PC-9 (cell line): ENCODE data around the gene MSI2. TPM values are rescaled to one million over a fixed set of nuclear protein-coding genes. Genes with fewer than 3 reads are reported as not detected.

Experiments
- BruUV-seq: library from RNA; stranded (reverse); fragments of 400-500 nt; replicated peaks from 2 replicates; lab custom pipeline; 2021; lab: Mats Ljungman, UMichigan
- CTCF ChIA-PET: fragments of 300-600 bp; sonication (Branson Sonifier 250); formaldehyde crosslinking; loops from one replicate; lab custom pipeline; 2022; ENCODE audit warnings: antibody characterized with exemption; lab: Charles Lee
- POLR2A ChIA-PET: fragments of 300-600 bp; sonication (Branson Sonifier 250); formaldehyde crosslinking; loops from one replicate; lab custom pipeline; 2022; ENCODE audit warnings: antibody characterized with exemption; ENCODE audit not compliant: unreplicated experiment; lab: Charles Lee
- DNase-seq, 2 experiments: peaks; one replicate each; pipeline versions ENCODE4 v3.0.0 to v3.0.0-alpha.2; 2015 to 2022; ENCODE audit warnings: mixed read lengths in 1 of 2
- H2AFZ ChIP-seq: fragments of 200-600 bp; sonication (generic); 2 replicates; pipeline ENCODE4 v1.8.1; 2017; ENCODE audit warnings: antibody characterized with exemption
- H3F3A ChIP-seq: fragments of 200-600 bp; sonication (generic); 2 replicates; pipeline ENCODE4 v1.8.1; 2017; ENCODE audit warnings: antibody characterized with exemption, mild to moderate bottlenecking, low read depth; ENCODE audit not compliant: insufficient read depth
- H3K27ac ChIP-seq: fragments of 200-600 bp; sonication (generic); 2 replicates; pipeline ENCODE4 v1.6.1; 2016; ENCODE audit warnings: mixed run types
- H3K27me3 ChIP-seq: fragments of 200-600 bp; sonication (generic); 2 replicates; pipeline ENCODE4 v1.6.1; 2016; ENCODE audit warnings: low read depth, mixed run types; ENCODE audit not compliant: insufficient read depth
- H3K36me3 ChIP-seq: fragments of 200-600 bp; sonication (generic); 2 replicates; pipeline ENCODE4 v1.6.1; 2016; ENCODE audit warnings: low read depth, mixed run types
- H3K4me1 ChIP-seq: fragments of 200-600 bp; sonication (generic); replicated peaks from 2 replicates; pipeline ENCODE4 v1.6.1; 2016; ENCODE audit warnings: mixed run types; ENCODE audit not compliant: insufficient read depth
- H3K4me2 ChIP-seq: fragments of 200-600 bp; sonication (generic); 2 replicates; pipeline ENCODE4 v1.6.1; 2017; ENCODE audit warnings: mixed run types
- H3K4me3 ChIP-seq: fragments of 200-600 bp; sonication (generic); 2 replicates; pipeline ENCODE4 v1.6.1; 2016; ENCODE audit warnings: mixed run types
- H3K79me2 ChIP-seq: fragments of 200-600 bp; sonication (generic); 2 replicates; pipeline ENCODE4 v1.6.1; 2017; ENCODE audit warnings: low read depth, mixed run types
- H3K9me2 ChIP-seq: fragments of 200-600 bp; sonication (generic); 2 replicates; pipeline ENCODE4 v1.8.1; 2017; ENCODE audit warnings: mild to moderate bottlenecking; ENCODE audit not compliant: insufficient read depth
- H3K9me3 ChIP-seq: fragments of 200-600 bp; sonication (generic); 2 replicates; pipeline ENCODE4 v1.8.1; 2016; ENCODE audit warnings: low read depth; ENCODE audit not compliant: insufficient read depth
- H4K20me1 ChIP-seq: fragments of 200-600 bp; sonication (generic); 2 replicates; pipeline ENCODE4 v1.8.1; 2017; ENCODE audit not compliant: insufficient read depth
- EZH2 ChIP-seq: fragments of 200-600 bp; sonication (generic); IDR thresholded peaks from 2 replicates; pipeline ENCODE4 v1.8.0; 2017; ENCODE audit warnings: antibody characterized with exemption, low read depth
- intact Hi-C: fragments of 100-400 bp; cut with micrococcal nuclease; formaldehyde crosslinking; loops from one replicate; pipeline ENCODE4 v1.10.0; 2022; ENCODE audit not compliant: unreplicated experiment
- total RNA-seq: library from RNA; stranded (reverse); gene quantifications from 2 replicates; pipeline ENCODE4 v1.2.3, GENCODE V29; 2021
- TF ChIP-seq, protein P1 (sequence below): fragments of 200-600 bp; sonication (generic); conservative IDR thresholded peaks from 2 replicates; pipeline ENCODE4 v1.6.1; 2017; ENCODE audit warnings: mixed run types, antibody characterized with exemption, mild to moderate bottlenecking, moderate library complexity

Gene MSI2
- total RNA-seq, 1 experiment from 2014 or later = 15.7 TPM

DNA sequence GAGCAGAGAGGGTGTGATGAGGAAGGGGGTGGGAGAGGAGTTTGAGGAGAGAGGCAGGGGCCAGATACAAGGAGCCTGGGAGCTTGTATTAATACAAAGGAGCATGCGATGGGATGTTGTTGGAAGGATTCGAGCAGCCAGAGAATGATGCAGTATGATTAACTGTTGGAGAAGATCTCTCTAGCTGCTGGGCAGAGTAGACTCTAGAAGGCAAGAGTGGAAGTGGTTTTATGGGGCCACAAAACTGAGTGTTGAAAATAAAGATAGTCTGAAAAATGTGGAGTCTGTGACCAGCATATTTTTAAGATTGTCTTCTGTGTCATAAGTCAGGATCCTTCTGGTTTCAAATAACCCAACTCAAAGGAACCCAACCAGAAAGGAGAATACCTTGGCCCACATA, 98.3 kb downstream of the MSI2 start:
- no TSS peak for BruUV-seq
- POLR2A ChIA-PET = no interaction called here
- H2AFZ ChIP-seq = no peak overlapping the region
- H3K27me3 ChIP-seq = peaks cover 17% of the 10 kb centered on the region; the same call in 1 of the 2 replicates
- no peaks in the 10 kb centered on the region for H3K9me2 ChIP-seq
- H3F3A ChIP-seq = peaks cover 7% of the 10 kb centered on the region; the same call in 1 of the 2 replicates
- no peak overlapping the region for H3K4me2 ChIP-seq
- peaks cover 9% of the 10 kb centered on the region for H3K4me1 ChIP-seq
- H3K9me3 ChIP-seq = no peaks in the 10 kb centered on the region
- no peaks in the 10 kb centered on the region for H3K79me2 ChIP-seq
- H3K36me3 ChIP-seq = no peaks in the 10 kb centered on the region
- H3K27ac ChIP-seq = no peak overlapping the region
- intact Hi-C loops = no loop called here
- DNase-seq = no peak
- CTCF ChIA-PET = no interaction called here
- no peaks in the 10 kb centered on the region for H4K20me1 ChIP-seq
- no peak for TF ChIP-seq EZH2
- TF ChIP-seq, protein P1, sequence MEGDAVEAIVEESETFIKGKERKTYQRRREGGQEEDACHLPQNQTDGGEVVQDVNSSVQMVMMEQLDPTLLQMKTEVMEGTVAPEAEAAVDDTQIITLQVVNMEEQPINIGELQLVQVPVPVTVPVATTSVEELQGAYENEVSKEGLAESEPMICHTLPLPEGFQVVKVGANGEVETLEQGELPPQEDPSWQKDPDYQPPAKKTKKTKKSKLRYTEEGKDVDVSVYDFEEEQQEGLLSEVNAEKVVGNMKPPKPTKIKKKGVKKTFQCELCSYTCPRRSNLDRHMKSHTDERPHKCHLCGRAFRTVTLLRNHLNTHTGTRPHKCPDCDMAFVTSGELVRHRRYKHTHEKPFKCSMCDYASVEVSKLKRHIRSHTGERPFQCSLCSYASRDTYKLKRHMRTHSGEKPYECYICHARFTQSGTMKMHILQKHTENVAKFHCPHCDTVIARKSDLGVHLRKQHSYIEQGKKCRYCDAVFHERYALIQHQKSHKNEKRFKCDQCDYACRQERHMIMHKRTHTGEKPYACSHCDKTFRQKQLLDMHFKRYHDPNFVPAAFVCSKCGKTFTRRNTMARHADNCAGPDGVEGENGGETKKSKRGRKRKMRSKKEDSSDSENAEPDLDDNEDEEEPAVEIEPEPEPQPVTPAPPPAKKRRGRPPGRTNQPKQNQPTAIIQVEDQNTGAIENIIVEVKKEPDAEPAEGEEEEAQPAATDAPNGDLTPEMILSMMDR = no peak
- H3K4me3 ChIP-seq = no peak overlapping the region

DNA sequence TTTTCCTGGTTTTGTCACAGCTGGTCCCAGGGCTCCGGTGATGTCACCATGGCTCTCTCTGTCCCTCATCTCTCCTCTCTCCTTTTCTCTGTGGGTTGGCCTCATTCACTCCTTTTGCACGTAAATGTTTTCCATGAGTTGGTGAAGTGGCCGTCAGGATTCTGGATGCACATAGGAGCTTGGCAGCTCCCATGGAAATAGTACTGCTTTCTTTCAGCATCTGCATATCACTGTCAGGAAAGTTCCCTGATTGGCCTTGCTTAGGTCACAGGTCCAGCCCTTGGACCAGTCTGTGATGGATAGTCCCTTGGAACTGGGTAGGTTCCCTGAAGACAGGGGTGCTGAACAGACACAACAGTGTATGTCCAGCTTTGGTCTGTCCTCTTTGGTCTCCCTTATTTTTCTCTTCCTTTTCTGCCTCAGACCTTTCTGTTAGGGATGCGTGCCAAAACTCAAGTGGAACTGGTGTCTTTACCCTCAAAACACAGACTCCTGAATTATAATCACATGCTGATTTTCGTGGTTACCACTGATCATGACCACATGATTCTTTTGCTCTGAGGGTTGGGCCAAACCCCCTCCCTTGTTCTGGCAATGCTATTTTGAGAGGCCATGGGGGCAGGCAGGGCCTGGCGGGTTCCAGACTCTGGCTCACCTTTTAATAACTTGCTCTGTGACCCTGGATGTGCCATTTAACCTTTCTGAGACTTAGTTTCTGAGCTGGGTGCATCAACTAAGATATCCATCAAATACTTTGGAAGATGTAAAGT, 99.0 kb downstream of the MSI2 start:
- peaks cover 7% of the 10 kb centered on the region; the same call in 1 of the 2 replicates for H3F3A ChIP-seq
- H3K27me3 ChIP-seq = peaks cover 17% of the 10 kb centered on the region; the same call in 1 of the 2 replicates
- H4K20me1 ChIP-seq = no peaks in the 10 kb centered on the region
- no peak overlapping the region for H2AFZ ChIP-seq
- intact Hi-C loops = no loop called here
- H3K36me3 ChIP-seq = no peaks in the 10 kb centered on the region
- no peak overlapping the region for H3K4me2 ChIP-seq
- H3K9me3 ChIP-seq = no peaks in the 10 kb centered on the region
- ChIA-PET POLR2A (no interaction called here), CTCF (no interaction called here)
- H3K4me1 ChIP-seq = peaks cover 9% of the 10 kb centered on the region
- H3K9me2 ChIP-seq = no peaks in the 10 kb centered on the region
- no peak overlapping the region for H3K4me3 ChIP-seq
- no peak overlapping the region for H3K27ac ChIP-seq
- DNase-seq = no peak
- BruUV-seq = no TSS peak
- no peaks in the 10 kb centered on the region for H3K79me2 ChIP-seq
- no peak for TF ChIP-seq EZH2
- TF ChIP-seq, protein P1 = no peak

DNA sequence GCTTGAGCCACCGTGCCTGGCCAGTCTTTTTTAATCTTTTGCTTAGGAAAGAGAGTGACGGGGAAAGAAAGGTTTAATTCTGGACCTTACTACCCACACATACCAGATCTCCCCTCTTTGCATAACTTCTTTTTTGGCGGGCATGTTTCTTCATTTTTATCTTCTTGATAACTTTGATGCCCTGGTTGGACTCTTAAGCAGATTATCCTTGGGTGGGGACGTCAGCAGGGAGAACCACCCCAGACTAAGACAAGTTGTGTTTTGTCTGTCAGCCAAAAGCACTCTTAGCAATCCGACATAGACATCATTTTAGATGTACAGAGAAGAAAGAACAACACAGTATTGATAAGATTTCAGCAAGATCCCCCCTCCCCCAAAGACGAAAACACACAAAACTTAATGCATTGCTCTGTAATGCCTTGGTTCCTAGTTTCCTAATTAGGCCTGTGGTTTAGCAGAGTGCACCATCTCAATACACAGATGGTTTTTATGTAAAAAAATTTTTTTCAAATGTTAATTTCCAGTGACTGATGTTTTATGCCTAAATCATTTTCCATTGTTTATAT, 99.9 kb downstream of the MSI2 start:
- no peak for TF ChIP-seq EZH2
- TF ChIP-seq, protein P1 = no peak
- intact Hi-C loops = no loop called here
- Histone ChIP-seq H3K27ac (no peak overlapping the region), H3K27me3 (peaks cover 16% of the 10 kb centered on the region; the same call in 1 of the 2 replicates), H3K79me2 (no peaks in the 10 kb centered on the region), H3K4me3 (no peak overlapping the region), H3K9me2 (no peaks in the 10 kb centered on the region), H3K4me1 (peaks cover 9% of the 10 kb centered on the region), H3K36me3 (no peaks in the 10 kb centered on the region), H3K9me3 (no peaks in the 10 kb centered on the region), H3K4me2 (no peak overlapping the region), H4K20me1 (no peaks in the 10 kb centered on the region), H2AFZ (no peak overlapping the region), H3F3A (peaks cover 7% of the 10 kb centered on the region; the same call in 1 of the 2 replicates)
- BruUV-seq = no TSS peak
- DNase-seq = no peak
- ChIA-PET CTCF (no interaction called here), POLR2A (no interaction called here)
